ENCODE data around the gene PRKN.

PRKN gene

GRCh38 chr6:161732594-161732993 lies 995.0 kb downstream of the PRKN start:
- Histone ChIP-seq H3K4me1 (ENCODE audit: insufficient read depth, low read length, severe bottlenecking) (no peaks in the 10 kb centered on the region), H2AFZ (ENCODE audit: low read length) (no peak overlapping the region), H3K79me2 (ENCODE audit: insufficient read depth, low read length) (no peaks in the 10 kb centered on the region), H3F3A (ENCODE audit: insufficient read depth, low read length) (no peaks in the 10 kb centered on the region), H3K4me3 (ENCODE audit: low read depth, low read length, poor library complexity, severe bottlenecking) (no peak overlapping the region), H3K9ac (ENCODE audit: low read length) (no peak overlapping the region), H3K9me2 (ENCODE audit: low read depth, low read length) (no peaks in the 10 kb centered on the region), H3K4me2 (ENCODE audit: low read length) (no peak overlapping the region), H3K27me3 (ENCODE audit: insufficient read depth, low read length) (no peaks in the 10 kb centered on the region), H4K20me1 (ENCODE audit: insufficient read depth, low read length) (no peaks in the 10 kb centered on the region), H3K36me3 (ENCODE audit: insufficient read depth, low read length) (no peaks in the 10 kb centered on the region), H3K27ac (ENCODE audit: low read depth, low read length, poor library complexity, severe bottlenecking) (no peak overlapping the region), H3K9me3 (ENCODE audit: low read length) (no peaks in the 10 kb centered on the region)
- TF ChIP-seq EZH2 (IDR thresholded peaks at IDR 0.05; ENCODE audit: borderline replicate concordance, low read length) (no peak), CTCF (IDR thresholded peaks at IDR 0.05; ENCODE audit: low read length) (no peak)

GRCh38 chr6:161727083-161727833 lies 1000.3 kb downstream of the PRKN start:
- H3F3A ChIP-seq (ENCODE audit: insufficient read depth, low read length): no peaks in the 10 kb centered on the region
- no peaks in the 10 kb centered on the region for H3K36me3 ChIP-seq (ENCODE audit: insufficient read depth, low read length)
- H3K4me3 ChIP-seq (ENCODE audit: low read depth, low read length, poor library complexity, severe bottlenecking): no peak overlapping the region
- no peaks in the 10 kb centered on the region for H3K79me2 ChIP-seq (ENCODE audit: insufficient read depth, low read length)
- no peak overlapping the region for H2AFZ ChIP-seq (ENCODE audit: low read length)
- H3K4me2 ChIP-seq (ENCODE audit: low read length): no peak overlapping the region
- no peak for TF ChIP-seq CTCF (IDR thresholded peaks at IDR 0.05; ENCODE audit: low read length)
- no peak for TF ChIP-seq EZH2 (IDR thresholded peaks at IDR 0.05; ENCODE audit: borderline replicate concordance, low read length)
- H3K9ac ChIP-seq (ENCODE audit: low read length): no peak overlapping the region
- H3K27me3 ChIP-seq (ENCODE audit: insufficient read depth, low read length): no peaks in the 10 kb centered on the region
- H3K9me2 ChIP-seq (ENCODE audit: low read depth, low read length): no peaks in the 10 kb centered on the region
- H3K4me1 ChIP-seq (ENCODE audit: insufficient read depth, low read length, severe bottlenecking): no peaks in the 10 kb centered on the region
- no peaks in the 10 kb centered on the region for H4K20me1 ChIP-seq (ENCODE audit: insufficient read depth, low read length)
- H3K27ac ChIP-seq (ENCODE audit: low read depth, low read length, poor library complexity, severe bottlenecking): no peak overlapping the region
- no peaks in the 10 kb centered on the region for H3K9me3 ChIP-seq (ENCODE audit: low read length)

GRCh38 chr6:161722394-161722793 lies 1005.2 kb downstream of the PRKN start:
- no peaks in the 10 kb centered on the region for H3K9me2 ChIP-seq (ENCODE audit: low read depth, low read length)
- TF ChIP-seq EZH2 (IDR thresholded peaks at IDR 0.05; ENCODE audit: borderline replicate concordance, low read length) (no peak), CTCF (IDR thresholded peaks at IDR 0.05; ENCODE audit: low read length) (no peak)

More at GRCh38 chr6:161722394-161722793, 1005.2 kb downstream of the PRKN start:
- Histone ChIP-seq H3K4me3 (ENCODE audit: low read depth, low read length, poor library complexity, severe bottlenecking) (no peak overlapping the region), H3K36me3 (ENCODE audit: insufficient read depth, low read length) (no peaks in the 10 kb centered on the region), H3K27me3 (ENCODE audit: insufficient read depth, low read length) (no peaks in the 10 kb centered on the region), H3K4me2 (ENCODE audit: low read length) (no peak overlapping the region), H3K4me1 (ENCODE audit: insufficient read depth, low read length, severe bottlenecking) (no peaks in the 10 kb centered on the region), H3K9ac (ENCODE audit: low read length) (no peak overlapping the region), H3K27ac (ENCODE audit: low read depth, low read length, poor library complexity, severe bottlenecking) (no peak overlapping the region), H3K79me2 (ENCODE audit: insufficient read depth, low read length) (no peaks in the 10 kb centered on the region), H2AFZ (ENCODE audit: low read length) (no peak overlapping the region), H4K20me1 (ENCODE audit: insufficient read depth, low read length) (no peaks in the 10 kb centered on the region), H3K9me3 (ENCODE audit: low read length) (no peaks in the 10 kb centered on the region), H3F3A (ENCODE audit: insufficient read depth, low read length) (no peaks in the 10 kb centered on the region)

All from OCI-LY1 (cell line).